Measurements from ENCODE around the gene CLEC9A. TPM values are rescaled to one million over a fixed set of nuclear protein-coding genes. Genes with fewer than 3 reads are reported as not detected.
"Not testable (repeated sequence)": the region's sequence is repeated elsewhere in the genome, so short reads cannot be mapped to it uniquely, and the experiment has no call there.

The CLEC9A gene
- total and polyA plus RNA-seq, 5 donors from 2014 or later: not detected

DNA sequence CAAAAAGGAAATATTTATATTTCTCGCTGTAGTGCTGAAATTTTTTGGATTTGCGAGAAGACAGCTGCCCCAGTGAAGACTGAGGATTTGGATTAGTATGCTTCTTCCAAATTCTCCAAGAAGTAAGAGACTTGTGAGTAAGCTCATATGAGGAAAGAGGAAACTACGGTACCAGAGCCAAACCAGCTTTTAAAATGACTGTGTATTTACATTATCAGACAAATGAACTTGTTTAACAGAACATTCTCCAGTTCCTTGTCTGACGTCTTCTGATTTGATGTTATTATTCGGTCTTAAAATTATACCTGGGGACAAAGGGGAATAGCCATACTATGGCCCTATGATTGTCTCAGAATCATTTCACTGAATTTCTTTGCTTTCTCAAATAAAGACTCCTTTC, 12.1 kb upstream of the CLEC9A start:
- ATAC-seq (ENCODE audit: low read depth in 2 of 2) (no peak), DNase-seq (no peak)
- no peaks in the 10 kb centered on the region for H3K4me1 ChIP-seq (ENCODE audit: control insufficient read depth, insufficient read depth, low read length, poor library complexity, severe bottlenecking)
- H3K27me3 ChIP-seq (ENCODE audit: control insufficient read depth, insufficient read depth, low read length): peaks cover 8% of the 10 kb centered on the region
- peaks cover 42% of the 10 kb centered on the region for H3K27me3 Mint-ChIP-seq
- no peaks in the 10 kb centered on the region for H3K4me1 Mint-ChIP-seq
- H3K36me3 ChIP-seq (ENCODE audit: control insufficient read depth, insufficient read depth, low read length): no peaks in the 10 kb centered on the region
- peaks cover 0 to 4% (median 0%) of the 10 kb centered on the region in 7 donors for H3K9me3 Mint-ChIP-seq
- H3K9me3 ChIP-seq (ENCODE audit: control insufficient read depth in 2 of 2, low read length in 2 of 2): no peaks in the 10 kb centered on the region
- H3K27ac Mint-ChIP-seq: no peak overlapping the region
- H3K4me3 Mint-ChIP-seq: no peak overlapping the region
- H3K27ac ChIP-seq (ENCODE audit: insufficient read depth, low read length, poor library complexity, severe bottlenecking): no peak overlapping the region
- H3K4me3 ChIP-seq (ENCODE audit: low read depth, low read length): no peak overlapping the region
- H3K36me3 Mint-ChIP-seq: no peaks in the 10 kb centered on the region

DNA sequence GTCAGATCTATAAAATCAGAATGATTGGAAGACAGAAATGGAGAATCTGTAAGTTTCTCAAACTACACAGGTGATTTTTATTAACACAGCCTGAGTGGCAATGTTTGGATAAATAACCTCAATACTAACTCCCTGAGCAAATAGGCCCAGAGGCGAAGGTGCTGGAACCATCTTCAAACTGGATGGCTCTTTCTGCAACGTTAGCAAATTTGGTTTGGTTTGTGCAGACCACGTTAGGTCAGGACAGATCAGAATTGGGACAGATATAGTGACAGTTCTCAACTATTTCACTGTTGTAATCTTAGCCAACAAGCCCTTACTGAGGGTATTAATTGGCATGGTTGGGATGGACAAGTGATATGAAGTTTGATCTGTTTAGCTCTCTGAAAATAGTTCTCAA, 9.1 kb upstream of the CLEC9A start:
- H3K36me3 ChIP-seq (ENCODE audit: control insufficient read depth, insufficient read depth, low read length): no peaks in the 10 kb centered on the region
- ATAC-seq (ENCODE audit: low read depth in 2 of 2): no peak
- peaks cover 10% of the 10 kb centered on the region for H3K27me3 ChIP-seq (ENCODE audit: control insufficient read depth, insufficient read depth, low read length)
- Mint-ChIP-seq H3K4me3 (no peak overlapping the region), H3K27me3 (peaks cover 34% of the 10 kb centered on the region), H3K27ac (no peak overlapping the region), H3K36me3 (no peaks in the 10 kb centered on the region), H3K9me3 (peaks cover 0 to 2% (median 0%) of the 10 kb centered on the region in 7 donors), H3K4me1 (no peaks in the 10 kb centered on the region)
- H3K9me3 ChIP-seq (ENCODE audit: control insufficient read depth in 2 of 2, low read length in 2 of 2): no peaks in the 10 kb centered on the region
- no peak for DNase-seq
- H3K27ac ChIP-seq (ENCODE audit: insufficient read depth, low read length, poor library complexity, severe bottlenecking): no peak overlapping the region
- no peak overlapping the region for H3K4me3 ChIP-seq (ENCODE audit: low read depth, low read length)
- H3K4me1 ChIP-seq (ENCODE audit: control insufficient read depth, insufficient read depth, low read length, poor library complexity, severe bottlenecking): no peaks in the 10 kb centered on the region

DNA sequence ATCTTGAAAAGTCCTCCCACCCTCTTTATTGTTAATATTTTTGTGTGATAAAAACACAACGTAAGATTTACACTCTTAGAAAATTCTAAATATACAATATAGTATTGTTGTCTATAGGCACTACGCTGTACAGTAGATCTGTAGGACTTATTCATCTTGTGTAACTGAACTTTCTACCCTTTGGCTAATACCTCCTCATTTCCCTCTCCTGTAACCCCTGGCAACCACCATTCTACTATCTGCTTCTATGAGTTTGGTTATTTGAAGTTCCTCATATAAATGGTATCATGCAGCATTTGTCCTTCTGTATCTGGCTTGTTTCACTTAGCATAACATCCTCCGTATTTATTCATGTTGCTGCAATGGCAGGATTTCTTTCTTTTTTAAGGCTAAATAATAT, 5.2 kb upstream of the CLEC9A start:
- peaks cover 32% of the 10 kb centered on the region for H3K27me3 Mint-ChIP-seq
- peaks cover 0 to 3% (median 0%) of the 10 kb centered on the region in 7 donors for H3K9me3 Mint-ChIP-seq
- Histone ChIP-seq H3K27me3 (ENCODE audit: control insufficient read depth, insufficient read depth, low read length) (peaks cover 9% of the 10 kb centered on the region), H3K27ac (ENCODE audit: insufficient read depth, low read length, poor library complexity, severe bottlenecking) (no peak overlapping the region), H3K9me3 (ENCODE audit: control insufficient read depth in 2 of 2, low read length in 2 of 2) (no peaks in the 10 kb centered on the region), H3K4me3 (ENCODE audit: low read depth, low read length) (no peak overlapping the region), H3K36me3 (ENCODE audit: control insufficient read depth, insufficient read depth, low read length) (no peaks in the 10 kb centered on the region), H3K4me1 (ENCODE audit: control insufficient read depth, insufficient read depth, low read length, poor library complexity, severe bottlenecking) (no peaks in the 10 kb centered on the region)
- H3K36me3 Mint-ChIP-seq: no peaks in the 10 kb centered on the region
- ATAC-seq (ENCODE audit: low read depth in 2 of 2) (no peak), DNase-seq (no peak)
- H3K4me3 Mint-ChIP-seq: no peak overlapping the region
- H3K27ac Mint-ChIP-seq: no peak overlapping the region
- H3K4me1 Mint-ChIP-seq: no peaks in the 10 kb centered on the region

DNA sequence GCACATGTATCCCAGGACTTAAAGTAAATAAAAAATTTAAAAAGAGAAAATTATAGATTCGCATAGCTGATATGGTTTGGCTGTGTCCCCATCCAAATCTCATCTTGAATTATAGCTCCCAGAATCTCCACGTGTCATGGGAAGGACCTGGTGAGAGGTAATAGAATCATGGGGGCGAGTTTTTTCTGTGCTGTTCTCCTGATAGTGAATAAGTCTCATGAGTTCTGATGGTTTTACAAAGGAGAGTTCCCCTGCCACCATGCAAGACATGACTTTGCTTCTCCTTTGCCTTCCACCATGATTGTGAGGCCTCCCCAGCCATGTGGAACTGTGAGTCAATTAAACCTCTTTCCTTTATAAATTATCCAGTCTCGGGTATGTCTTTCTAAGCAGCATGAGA, 3.8 kb upstream of the CLEC9A start:
- H3K36me3 Mint-ChIP-seq; H3K4me1 Mint-ChIP-seq; H3K27ac ChIP-seq (ENCODE audit: insufficient read depth, low read length, poor library complexity, severe bottlenecking); H3K4me3 Mint-ChIP-seq; ATAC-seq (ENCODE audit: low read depth in 2 of 2); H3K4me1 ChIP-seq (ENCODE audit: control insufficient read depth, insufficient read depth, low read length, poor library complexity, severe bottlenecking); H3K4me3 ChIP-seq (ENCODE audit: low read depth, low read length); H3K9me3 ChIP-seq (ENCODE audit: control insufficient read depth in 2 of 2, low read length in 2 of 2); H3K9me3 Mint-ChIP-seq; H3K27ac Mint-ChIP-seq; DNase-seq; H3K27me3 ChIP-seq (ENCODE audit: control insufficient read depth, insufficient read depth, low read length); H3K36me3 ChIP-seq (ENCODE audit: control insufficient read depth, insufficient read depth, low read length): not testable (repeated sequence)
- peaks cover 39% of the 10 kb centered on the region for H3K27me3 Mint-ChIP-seq

- ATAC-seq (ENCODE audit: low read depth in 2 of 2) (no peak), DNase-seq (no peak)
- no peaks in the 10 kb centered on the region for H3K36me3 ChIP-seq (ENCODE audit: control insufficient read depth, insufficient read depth, low read length)
- H3K27me3 Mint-ChIP-seq: peaks cover 42% of the 10 kb centered on the region
- H3K27ac ChIP-seq (ENCODE audit: insufficient read depth, low read length, poor library complexity, severe bottlenecking): no peak overlapping the region
- H3K27me3 ChIP-seq (ENCODE audit: control insufficient read depth, insufficient read depth, low read length): peaks cover 6% of the 10 kb centered on the region
- H3K9me3 ChIP-seq (ENCODE audit: control insufficient read depth in 2 of 2, low read length in 2 of 2): no peaks in the 10 kb centered on the region
- no peak overlapping the region for H3K4me3 ChIP-seq (ENCODE audit: low read depth, low read length)
- no peaks in the 10 kb centered on the region for H3K4me1 ChIP-seq (ENCODE audit: control insufficient read depth, insufficient read depth, low read length, poor library complexity, severe bottlenecking)
- H3K36me3 Mint-ChIP-seq: no peaks in the 10 kb centered on the region
- H3K9me3 Mint-ChIP-seq: peaks cover 0 to 3% (median 0%) of the 10 kb centered on the region in 7 donors
- H3K4me3 Mint-ChIP-seq: no peak overlapping the region
- no peak overlapping the region for H3K27ac Mint-ChIP-seq
- H3K4me1 Mint-ChIP-seq: no peaks in the 10 kb centered on the region
Measured at GRCh38 chr12:10027311-10027710, 3.2 kb upstream of the CLEC9A start.

GRCh38 chr12:10027721-10028120, 2.8 kb upstream of the CLEC9A start:
- no peak for ATAC-seq (ENCODE audit: low read depth in 2 of 2)
- no peaks in the 10 kb centered on the region for H3K36me3 Mint-ChIP-seq

DNA sequence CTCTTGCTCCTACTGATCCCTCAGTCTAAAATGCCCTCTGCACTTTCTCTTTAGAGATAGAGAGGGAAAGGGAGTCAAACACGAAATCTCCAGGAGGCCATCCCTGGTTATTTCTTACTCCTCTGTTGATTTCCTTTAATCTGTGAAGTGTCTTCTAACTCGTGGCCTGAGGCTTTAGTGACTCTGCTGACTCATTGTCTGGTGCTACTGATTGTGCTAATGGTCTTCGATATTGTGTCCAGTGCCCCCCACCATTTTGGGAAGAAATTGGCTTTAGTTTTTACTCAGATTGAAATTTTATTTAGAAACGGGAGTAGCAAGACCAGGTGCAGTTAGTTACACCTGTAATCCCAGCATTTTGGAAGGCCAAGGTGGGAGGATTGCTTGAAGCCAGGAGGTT, 839 bp downstream of the CLEC9A start:
- Histone ChIP-seq H3K4me1 (ENCODE audit: control insufficient read depth, insufficient read depth, low read length, poor library complexity, severe bottlenecking) (no peaks in the 10 kb centered on the region), H3K9me3 (ENCODE audit: control insufficient read depth in 2 of 2, low read length in 2 of 2) (no peaks in the 10 kb centered on the region), H3K4me3 (ENCODE audit: low read depth, low read length) (no peak overlapping the region), H3K27ac (ENCODE audit: insufficient read depth, low read length, poor library complexity, severe bottlenecking) (no peak overlapping the region), H3K36me3 (ENCODE audit: control insufficient read depth, insufficient read depth, low read length) (no peaks in the 10 kb centered on the region), H3K27me3 (ENCODE audit: control insufficient read depth, insufficient read depth, low read length) (peaks cover 1% of the 10 kb centered on the region)
- Mint-ChIP-seq H3K4me1 (no peaks in the 10 kb centered on the region), H3K4me3 (no peak overlapping the region), H3K27ac (no peak overlapping the region), H3K27me3 (peaks cover 38% of the 10 kb centered on the region), H3K9me3 (peaks cover 0 to 3% (median 0%) of the 10 kb centered on the region in 7 donors), H3K36me3 (no peaks in the 10 kb centered on the region)
- ATAC-seq (ENCODE audit: low read depth in 2 of 2) (no peak), DNase-seq (no peak)

More at GRCh38 chr12:10027721-10028120, 2.8 kb upstream of the CLEC9A start:
- Mint-ChIP-seq H3K9me3 (peaks cover 0 to 3% (median 0%) of the 10 kb centered on the region in 7 donors), H3K27ac (peak overlapping the region in 1 of 3 donors; percentile 62), H3K27me3 (peaks cover 44% of the 10 kb centered on the region), H3K4me3 (no peak overlapping the region), H3K4me1 (no peaks in the 10 kb centered on the region)
- H3K4me1 ChIP-seq (ENCODE audit: control insufficient read depth, insufficient read depth, low read length, poor library complexity, severe bottlenecking): no peaks in the 10 kb centered on the region
- DNase-seq: no peak
- no peaks in the 10 kb centered on the region for H3K9me3 ChIP-seq (ENCODE audit: control insufficient read depth in 2 of 2, low read length in 2 of 2)
- H3K4me3 ChIP-seq (ENCODE audit: low read depth, low read length): no peak overlapping the region
- H3K36me3 ChIP-seq (ENCODE audit: control insufficient read depth, insufficient read depth, low read length): no peaks in the 10 kb centered on the region
- H3K27ac ChIP-seq (ENCODE audit: insufficient read depth, low read length, poor library complexity, severe bottlenecking): no peak overlapping the region
- peaks cover 4% of the 10 kb centered on the region for H3K27me3 ChIP-seq (ENCODE audit: control insufficient read depth, insufficient read depth, low read length)

GRCh38 chr12:10031771-10032175, 1.3 kb downstream of the CLEC9A start:
- peaks cover 4% of the 10 kb centered on the region for H3K27me3 ChIP-seq (ENCODE audit: control insufficient read depth, insufficient read depth, low read length)
- Mint-ChIP-seq H3K4me3 (no peak overlapping the region), H3K27ac (no peak overlapping the region), H3K9me3 (peaks cover 0 to 2% (median 0%) of the 10 kb centered on the region in 7 donors), H3K36me3 (no peaks in the 10 kb centered on the region), H3K4me1 (no peaks in the 10 kb centered on the region), H3K27me3 (peaks cover 38% of the 10 kb centered on the region)
- H3K4me3 ChIP-seq (ENCODE audit: low read depth, low read length): no peak overlapping the region
- ATAC-seq (ENCODE audit: low read depth in 2 of 2) (no peak), DNase-seq (no peak)
- no peaks in the 10 kb centered on the region for H3K4me1 ChIP-seq (ENCODE audit: control insufficient read depth, insufficient read depth, low read length, poor library complexity, severe bottlenecking)
- H3K36me3 ChIP-seq (ENCODE audit: control insufficient read depth, insufficient read depth, low read length): no peaks in the 10 kb centered on the region
- no peaks in the 10 kb centered on the region for H3K9me3 ChIP-seq (ENCODE audit: control insufficient read depth in 2 of 2, low read length in 2 of 2)
- no peak overlapping the region for H3K27ac ChIP-seq (ENCODE audit: insufficient read depth, low read length, poor library complexity, severe bottlenecking)
